ENCODE results near the gene TLK1.

The TLK1 gene

DNA sequence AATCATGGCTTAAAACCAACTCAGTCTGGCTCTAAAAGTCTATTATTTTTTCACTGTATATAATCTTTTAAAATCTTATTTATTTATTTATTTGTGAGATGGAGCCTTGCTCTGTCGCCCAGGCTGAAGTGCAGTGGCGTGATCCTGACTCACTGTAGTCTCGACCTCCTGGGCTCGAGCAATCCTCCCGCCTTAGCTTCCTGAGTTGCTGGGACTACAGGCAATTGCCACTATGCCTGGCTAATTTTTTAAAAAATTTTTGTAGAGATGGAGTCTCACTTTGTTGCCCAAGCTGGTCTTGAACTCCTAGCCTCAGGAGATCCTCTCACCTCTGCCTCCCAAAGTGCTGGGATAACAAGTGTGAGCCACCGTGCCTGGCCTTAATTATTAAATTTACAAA is 217.1 kb downstream of the TLK1 start:
- Mint-ChIP-seq H3K9me3 (no peaks in the 10 kb centered on the region), H3K4me3 (no peak overlapping the region), H3K4me1 (peaks cover 59% of the 10 kb centered on the region), H3K27me3 (no peaks in the 10 kb centered on the region), H3K36me3 (ENCODE audit: low read depth) (peaks cover 10% of the 10 kb centered on the region), H3K27ac (no peak overlapping the region)
- ATAC-seq: no peak
- no peak for DNase-seq

GRCh38 chr2:170943041-170943440 is 217.7 kb downstream of the TLK1 start:
- H3K36me3 Mint-ChIP-seq (ENCODE audit: low read depth): peaks cover 12% of the 10 kb centered on the region
- H3K27ac Mint-ChIP-seq: no peak overlapping the region
- no peaks in the 10 kb centered on the region for H3K9me3 Mint-ChIP-seq
- peaks cover 64% of the 10 kb centered on the region for H3K4me1 Mint-ChIP-seq
- no peaks in the 10 kb centered on the region for H3K27me3 Mint-ChIP-seq
- DNase-seq: no peak
- H3K4me3 Mint-ChIP-seq: no peak overlapping the region
- no peak for ATAC-seq

GRCh38 chr2:170942615-170943014 is 218.1 kb downstream of the TLK1 start:
- peaks cover 68% of the 10 kb centered on the region for H3K4me1 Mint-ChIP-seq
- H3K4me3 Mint-ChIP-seq: no peak overlapping the region
- no peak for ATAC-seq
- no peaks in the 10 kb centered on the region for H3K9me3 Mint-ChIP-seq
- no peak overlapping the region for H3K27ac Mint-ChIP-seq
- peaks cover 12% of the 10 kb centered on the region for H3K36me3 Mint-ChIP-seq (ENCODE audit: low read depth)
- no peak for DNase-seq
- H3K27me3 Mint-ChIP-seq: no peaks in the 10 kb centered on the region
